GM21447 (cell line): ENCODE measurements around the gene GCKR.

ENCODE experiments used
- ATAC-seq: cut with Tn5 transposase; IDR thresholded peaks from one replicate; pipeline ENCODE4 v1.9.1; 2021; ENCODE audit not compliant: unreplicated experiment

Gene GCKR, protein sequence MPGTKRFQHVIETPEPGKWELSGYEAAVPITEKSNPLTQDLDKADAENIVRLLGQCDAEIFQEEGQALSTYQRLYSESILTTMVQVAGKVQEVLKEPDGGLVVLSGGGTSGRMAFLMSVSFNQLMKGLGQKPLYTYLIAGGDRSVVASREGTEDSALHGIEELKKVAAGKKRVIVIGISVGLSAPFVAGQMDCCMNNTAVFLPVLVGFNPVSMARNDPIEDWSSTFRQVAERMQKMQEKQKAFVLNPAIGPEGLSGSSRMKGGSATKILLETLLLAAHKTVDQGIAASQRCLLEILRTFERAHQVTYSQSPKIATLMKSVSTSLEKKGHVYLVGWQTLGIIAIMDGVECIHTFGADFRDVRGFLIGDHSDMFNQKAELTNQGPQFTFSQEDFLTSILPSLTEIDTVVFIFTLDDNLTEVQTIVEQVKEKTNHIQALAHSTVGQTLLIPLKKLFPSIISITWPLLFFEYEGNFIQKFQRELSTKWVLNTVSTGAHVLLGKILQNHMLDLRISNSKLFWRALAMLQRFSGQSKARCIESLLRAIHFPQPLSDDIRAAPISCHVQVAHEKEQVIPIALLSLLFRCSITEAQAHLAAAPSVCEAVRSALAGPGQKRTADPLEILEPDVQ

DNA sequence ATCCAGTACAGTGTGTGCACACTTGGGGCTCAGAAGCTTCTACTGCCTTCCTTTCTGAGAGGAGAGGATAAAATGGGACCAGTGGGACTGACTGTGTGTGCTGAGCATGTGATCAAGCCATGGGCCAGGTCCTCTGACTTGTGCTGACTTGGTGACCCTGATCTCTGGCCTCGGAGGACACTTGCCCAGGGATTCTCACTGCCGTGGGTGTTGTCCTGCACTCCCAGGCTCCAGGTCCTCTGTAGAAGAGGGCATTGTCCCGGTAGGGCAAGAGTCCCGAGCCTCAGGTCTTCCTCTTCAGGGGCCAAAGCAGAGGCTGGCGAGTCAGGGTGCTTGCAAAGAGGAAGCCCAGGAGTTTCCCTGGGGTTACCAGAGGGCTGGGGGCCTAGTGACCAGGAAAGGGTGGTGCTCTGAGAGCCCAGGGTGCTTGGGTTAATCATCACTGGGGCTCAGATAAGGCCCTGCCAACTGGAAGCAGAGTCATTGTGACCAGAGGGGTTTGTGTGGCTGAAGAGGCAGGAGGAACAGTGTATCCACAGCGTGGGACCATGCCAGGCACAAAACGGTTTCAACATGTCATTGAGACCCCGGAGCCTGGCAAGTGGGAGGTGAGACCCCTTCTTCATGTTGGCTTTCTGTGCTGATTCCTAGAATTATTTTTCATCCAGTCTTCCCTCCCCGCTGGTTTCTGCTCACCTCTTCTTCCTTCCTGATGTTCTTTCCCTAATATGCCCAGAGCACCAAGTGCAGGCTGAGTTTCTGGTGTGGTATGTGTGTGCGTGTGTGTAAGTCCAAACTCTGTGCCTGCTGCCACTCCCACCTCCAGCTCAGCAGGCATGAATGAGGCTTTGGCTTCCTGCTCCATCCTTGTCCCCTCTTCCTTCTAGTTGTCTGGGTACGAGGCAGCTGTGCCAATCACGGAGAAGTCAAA lies at the start of gene GCKR:
Gene GCKR, plus strand, starts transcription at position 483 of the 931 bp plus-strand sequence. Its CDS starts 66 bp downstream, at position 549.
- ATAC-seq: no peak

GRCh38 chr2:27448381-27448780 lies 48.3 kb upstream of the GCKR start:
- ATAC-seq: no peak

- no peak for ATAC-seq
Measured at GRCh38 chr2:27451095-27451494, 45.5 kb upstream of the GCKR start.

GRCh38 chr2:27453968-27454367 lies 42.7 kb upstream of the GCKR start:
- no peak for ATAC-seq

GRCh38 chr2:27461118-27461517 lies 35.5 kb upstream of the GCKR start:
- no peak for ATAC-seq

- no peak for ATAC-seq
Measured at GRCh38 chr2:27464443-27464842, 32.2 kb upstream of the GCKR start.

DNA sequence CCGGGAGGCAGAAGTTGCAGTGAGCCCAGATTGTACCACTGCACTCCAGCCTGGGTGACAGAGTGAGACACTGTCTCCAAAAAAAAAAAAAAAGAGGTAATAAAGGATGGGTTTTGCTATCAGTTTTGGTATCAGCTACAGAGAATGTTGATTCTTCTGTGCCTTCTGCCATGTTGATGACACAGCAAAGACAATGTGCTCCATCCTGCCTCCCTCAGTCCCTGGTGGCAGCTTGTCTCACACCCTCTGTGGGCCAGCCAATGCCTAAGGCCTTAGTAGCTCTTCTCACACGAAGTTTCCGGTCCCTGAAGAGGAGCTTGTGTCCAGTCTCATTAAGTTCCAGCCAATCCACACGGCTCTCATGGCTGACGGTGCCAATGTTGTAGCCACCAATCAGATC lies 24.7 kb upstream of the GCKR start:
- no peak for ATAC-seq

DNA sequence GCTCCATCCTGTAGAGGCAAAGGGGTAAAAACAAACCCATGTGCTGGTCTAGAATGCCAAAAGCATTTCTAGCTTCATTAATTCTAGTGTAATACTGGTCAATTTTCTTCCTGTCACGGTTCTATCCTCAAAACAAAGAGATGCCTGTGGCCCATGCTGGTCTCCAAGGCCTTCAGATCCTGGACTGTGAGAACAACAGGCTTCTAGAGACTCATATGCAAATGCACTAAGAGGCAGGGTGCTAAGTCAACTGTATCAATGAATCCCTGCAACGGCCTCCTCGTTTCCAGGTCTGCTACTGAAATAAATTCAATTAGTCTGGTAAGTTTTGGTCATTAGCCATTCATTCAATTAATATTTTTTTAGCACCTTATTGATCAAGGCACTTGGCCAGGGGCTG lies 11.1 kb upstream of the GCKR start:
- ATAC-seq: no peak

GRCh38 chr2:27489118-27489497 lies 7.5 kb upstream of the GCKR start:
- ATAC-seq: peak; percentile 7

- peak; percentile 98 for ATAC-seq
Measured at GRCh38 chr2:27489498-27490397, 6.9 kb upstream of the GCKR start, which contains the start of gene IFT172. IFT172 (minus strand) TSS chr2:27489743; CDS start chr2:27489653, 90 bp downstream.

DNA sequence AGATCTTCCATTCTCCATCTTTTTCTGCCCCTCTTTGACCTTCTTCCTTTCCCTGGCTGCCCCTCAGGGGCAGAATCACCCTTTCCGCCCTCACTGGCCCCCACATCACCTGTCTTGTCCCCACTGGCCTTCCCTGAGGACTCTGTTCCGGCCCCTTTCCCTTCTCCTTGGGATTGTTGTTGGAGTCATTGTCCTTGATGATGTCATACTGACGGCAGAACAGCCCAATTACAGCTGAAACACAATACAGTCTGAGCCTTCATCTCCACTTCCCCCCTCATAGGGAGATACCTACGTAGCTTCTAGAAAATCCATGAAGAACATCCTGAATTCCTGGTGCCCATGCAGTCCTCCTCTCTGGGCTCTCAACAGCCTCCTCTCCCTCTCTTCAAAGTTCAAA lies 4.1 kb upstream of the GCKR start:
- ATAC-seq: no peak

DNA sequence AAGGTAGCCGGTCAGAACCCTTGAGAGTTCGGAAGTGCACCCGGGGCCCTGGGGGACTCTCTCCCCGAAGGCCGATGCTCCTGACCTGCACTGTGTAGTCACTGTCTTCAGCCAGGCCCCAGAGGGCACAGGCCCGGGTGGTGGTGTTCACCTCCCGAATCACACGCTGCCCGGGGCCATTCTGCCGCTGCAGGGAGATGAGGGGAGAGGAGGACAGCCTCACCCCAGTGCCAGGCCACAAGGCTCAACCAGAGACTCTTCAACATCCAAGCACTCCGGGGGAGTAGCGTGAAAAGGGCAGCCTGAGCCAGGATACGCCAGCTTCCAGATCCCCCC lies 2.7 kb upstream of the GCKR start:
- no peak for ATAC-seq

GRCh38 chr2:27494284-27494943 lies 2.2 kb upstream of the GCKR start:
- no peak for ATAC-seq

GRCh38 chr2:27494944-27495554 lies 1.6 kb upstream of the GCKR start, which contains the start of gene FNDC4:
FNDC4 (minus strand) TSS chr2:27495200; CDS start chr2:27494679, 521 bp downstream.
- ATAC-seq: no peak

- no peak for ATAC-seq
Measured at GRCh38 chr2:27495840-27496356, 741 bp upstream of the GCKR start.

DNA sequence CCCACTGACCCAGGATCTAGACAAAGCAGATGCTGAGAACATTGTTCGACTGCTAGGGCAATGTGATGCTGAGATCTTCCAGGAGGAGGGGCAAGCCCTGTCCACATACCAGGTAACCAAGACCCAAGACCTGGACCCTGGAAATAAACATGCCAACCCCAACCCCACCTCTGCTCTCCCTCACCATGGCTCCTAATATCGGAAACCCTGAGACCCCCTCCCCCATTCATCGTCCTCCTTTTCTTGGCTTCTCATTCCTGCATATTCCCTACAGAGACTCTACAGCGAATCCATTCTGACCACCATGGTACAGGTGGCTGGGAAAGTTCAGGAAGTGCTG lies 619 bp downstream of the GCKR start:
- ATAC-seq: no peak

- no peak for ATAC-seq
Measured at GRCh38 chr2:27498975-27499374, 2.3 kb downstream of the GCKR start.

- no peak for ATAC-seq
Measured at GRCh38 chr2:27501042-27501441, 4.4 kb downstream of the GCKR start.

GRCh38 chr2:27502142-27502541 lies 5.5 kb downstream of the GCKR start:
- ATAC-seq: no peak
